LNCaP clone FGC (cell line): ENCODE data around the gene RIBC2.
"Not testable (repeated sequence)": the region's sequence is repeated elsewhere in the genome, so short reads cannot be mapped to it uniquely, and the experiment has no call there.

Experiments
- DNase-seq: peaks from one replicate; pipeline ENCODE4 v3.0.0-alpha.2; 2011; ENCODE audit warnings: low read depth
- H3K4me3 ChIP-seq: 2 replicates; pipeline ENCODE4 v1.5.1; 2011; ENCODE audit warnings: mild to moderate bottlenecking, low read depth, low read length, control low read depth
- CTCF ChIP-seq: IDR thresholded peaks from 2 replicates; pipeline ENCODE4 v1.5.1; 2012; ENCODE audit warnings: mild to moderate bottlenecking; ENCODE audit not compliant: control insufficient read depth, insufficient read depth; ENCODE audit errors: extremely low read depth

RIBC2 gene

DNA sequence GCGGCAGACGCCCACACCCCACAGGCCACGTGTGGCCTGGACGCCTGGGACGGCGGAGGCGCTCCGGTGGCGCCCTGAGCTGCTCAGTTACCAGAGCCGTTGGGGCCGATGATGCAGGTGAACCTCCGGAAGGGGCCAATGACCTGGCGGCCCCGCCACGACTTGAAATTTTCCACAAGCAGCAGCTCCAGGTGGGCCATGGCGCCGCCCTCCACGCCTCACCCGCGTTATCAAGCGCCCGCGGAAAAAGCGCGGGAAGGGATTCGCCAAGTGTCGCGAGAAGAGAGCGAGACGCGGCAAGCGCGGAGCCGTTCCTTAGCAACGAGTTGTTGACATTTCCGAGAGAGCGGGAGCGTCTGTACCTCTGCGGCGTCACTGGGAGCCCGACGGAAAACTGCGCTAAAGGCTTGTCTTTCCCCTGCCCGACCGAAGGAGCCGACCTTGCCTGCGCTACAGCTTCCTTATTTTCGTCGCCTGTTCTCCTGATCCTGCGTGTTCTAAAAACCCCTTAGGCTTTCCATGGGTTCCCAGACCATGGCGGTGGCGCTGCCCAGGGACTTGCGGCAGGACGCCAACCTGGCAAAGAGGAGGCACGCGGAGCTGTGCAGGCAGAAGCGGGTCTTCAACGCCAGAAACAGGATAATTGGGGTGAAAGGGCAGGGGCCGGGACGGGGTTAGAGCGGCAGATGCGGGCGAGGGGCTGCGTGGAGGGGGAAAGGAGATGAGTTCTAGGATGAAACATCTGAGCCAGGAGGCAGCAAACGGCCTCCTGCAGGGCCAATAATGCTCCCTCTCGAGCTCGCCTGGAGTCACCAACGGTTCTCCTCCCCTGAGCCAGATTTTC lies at the start of gene RIBC2, which contains the start of gene SMC1B:
RIBC2 (plus strand) TSS at position 326 of the 844 bp plus-strand sequence; CDS start at position 520, 194 bp downstream.
SMC1B (minus strand) TSS at position 232 of the 844 bp plus-strand sequence; CDS start at position 200, 32 bp downstream.
- no peak for DNase-seq
- H3K4me3 ChIP-seq = no peak within 1 kb of the TSS
- TF ChIP-seq CTCF = no peak

- no peak for DNase-seq
- no peak for TF ChIP-seq CTCF
- H3K4me3 ChIP-seq = no peak overlapping the region
Observed at GRCh38 chr22:45366713-45367112, 46.8 kb upstream of the RIBC2 start.

DNA sequence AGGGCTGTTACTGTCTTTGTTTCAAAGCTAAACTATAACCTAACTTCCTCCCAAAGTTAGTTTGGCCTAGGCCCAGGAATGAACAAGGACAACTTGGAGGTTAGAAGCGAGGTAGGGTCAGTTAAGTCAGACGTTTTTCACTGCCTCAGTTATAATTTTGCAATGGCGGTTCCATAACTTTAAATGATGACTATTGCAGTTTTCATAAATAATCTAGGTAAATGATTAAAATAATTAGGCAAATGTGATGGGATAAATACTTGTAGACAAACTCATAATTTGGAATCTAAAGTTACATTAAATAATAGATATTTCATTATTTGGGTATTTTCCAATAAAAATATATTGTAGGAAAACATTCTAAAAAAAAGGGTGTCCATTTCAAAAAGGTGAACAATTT lies 39.9 kb upstream of the RIBC2 start:
- DNase-seq, H3K4me3 ChIP-seq: not testable (repeated sequence)

GRCh38 chr22:45376009-45376408 lies 37.5 kb upstream of the RIBC2 start:
- TF ChIP-seq CTCF = no peak
- DNase-seq = no peak
- H3K4me3 ChIP-seq = no peak overlapping the region

DNA sequence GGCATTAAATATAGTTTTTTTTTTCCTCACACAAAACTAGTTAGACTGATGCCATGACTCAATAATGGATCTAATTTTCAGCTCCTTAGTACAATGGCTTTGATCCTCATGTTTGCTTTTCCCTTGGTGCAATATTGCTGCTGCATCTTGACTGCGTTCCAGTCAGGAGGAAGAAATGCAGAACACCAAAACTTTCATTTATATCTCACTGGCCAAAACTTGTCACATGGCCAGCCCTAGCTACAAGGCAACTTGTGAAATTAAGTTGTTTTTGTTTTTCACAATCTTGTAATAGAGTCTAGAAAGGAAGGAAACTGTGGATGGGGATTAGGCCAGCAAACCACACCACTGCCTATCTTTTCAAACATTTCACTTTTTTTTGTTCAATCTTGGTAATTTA lies 36.8 kb upstream of the RIBC2 start:
- H3K4me3 ChIP-seq = no peak overlapping the region
- TF ChIP-seq CTCF = no peak
- no peak for DNase-seq

DNA sequence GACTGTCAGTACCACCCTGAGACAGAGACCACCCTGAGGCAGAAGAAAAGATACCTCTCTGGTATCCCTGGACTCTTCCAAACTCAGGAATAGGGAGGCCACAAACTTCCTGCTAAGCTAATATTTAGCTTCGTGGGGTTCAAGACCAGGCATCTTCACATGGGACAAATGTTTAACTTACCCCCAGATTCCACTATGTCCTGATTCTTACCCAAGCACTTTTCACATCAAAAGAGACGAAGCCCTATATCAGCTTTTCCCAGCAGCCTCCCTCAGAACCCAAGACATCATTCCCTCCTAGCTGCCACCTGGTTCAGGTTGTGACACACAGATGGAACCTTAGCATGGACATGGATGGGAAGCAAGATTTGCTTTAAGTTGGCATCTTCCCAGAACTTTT lies 32.1 kb upstream of the RIBC2 start:
- no peak for TF ChIP-seq CTCF
- H3K4me3 ChIP-seq = no peak overlapping the region
- DNase-seq = no peak

DNA sequence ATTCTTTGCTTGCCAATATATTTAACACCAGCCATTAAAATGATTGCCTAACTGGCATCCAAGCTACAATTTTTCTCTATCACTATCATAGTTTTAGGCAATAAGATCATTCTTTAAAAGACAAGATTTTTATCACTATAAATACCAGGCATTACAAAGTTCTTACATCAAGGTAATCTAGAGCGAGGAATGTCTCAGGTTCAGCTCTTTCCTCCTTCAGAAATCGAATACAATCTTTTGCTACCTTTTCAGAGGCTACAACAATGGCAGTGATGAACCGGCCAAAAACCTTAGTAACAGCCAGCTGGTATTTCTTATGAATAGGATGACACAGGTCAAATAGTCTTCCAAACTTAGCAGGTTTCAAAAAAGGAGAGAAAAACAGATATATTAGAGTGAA lies 23.9 kb upstream of the RIBC2 start:
- no peak overlapping the region for H3K4me3 ChIP-seq
- TF ChIP-seq CTCF = no peak
- no peak for DNase-seq
